ENCODE measurements around the gene NKAIN4.

NKAIN4 gene

GRCh38 chr20:63274381-63275228, 20.3 kb upstream of the NKAIN4 start:
- DNase-seq (ENCODE audit: low read depth, low spot score), result no peak

GRCh38 chr20:63273635-63274380, 19.5 kb upstream of the NKAIN4 start:
- no peak for DNase-seq (ENCODE audit: low read depth, low spot score)

GRCh38 chr20:63273059-63273579, 18.9 kb upstream of the NKAIN4 start:
- no peak for DNase-seq (ENCODE audit: low read depth, low spot score)

GRCh38 chr20:63272105-63273058, 18.1 kb upstream of the NKAIN4 start, which contains the start of gene ARFGAP1:
ARFGAP1 (plus strand) TSS chr20:63272813; CDS start chr20:63275581, 2,768 bp downstream.
- peak; percentile 50 for DNase-seq (ENCODE audit: low read depth, low spot score)

GRCh38 chr20:63270606-63271325, 16.5 kb upstream of the NKAIN4 start:
- no peak for DNase-seq (ENCODE audit: low read depth, low spot score)

DNA sequence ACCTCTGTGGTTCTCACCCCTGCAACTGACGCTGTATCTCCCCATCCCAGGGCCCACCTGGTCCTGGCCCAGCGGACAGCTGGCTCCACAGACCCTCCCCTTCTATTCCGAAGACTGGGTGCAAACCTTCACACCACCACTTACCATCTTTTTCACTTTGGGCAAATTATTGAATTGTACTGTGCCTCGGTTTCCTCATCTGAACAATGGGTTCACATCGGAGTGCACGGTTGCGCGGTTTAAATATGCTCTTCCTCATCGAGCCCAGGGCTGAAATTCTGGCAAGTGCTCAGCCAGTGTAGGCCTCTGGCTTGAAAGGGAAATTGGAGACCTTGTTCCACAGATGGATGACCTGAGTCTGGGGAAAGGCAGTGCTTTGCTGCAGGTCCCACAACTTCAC, 15.5 kb upstream of the NKAIN4 start:
- no peak for DNase-seq (ENCODE audit: low read depth, low spot score)

- DNase-seq (ENCODE audit: low read depth, low spot score), result no peak
Observed at GRCh38 chr20:63268671-63269439, 14.6 kb upstream of the NKAIN4 start.

DNA sequence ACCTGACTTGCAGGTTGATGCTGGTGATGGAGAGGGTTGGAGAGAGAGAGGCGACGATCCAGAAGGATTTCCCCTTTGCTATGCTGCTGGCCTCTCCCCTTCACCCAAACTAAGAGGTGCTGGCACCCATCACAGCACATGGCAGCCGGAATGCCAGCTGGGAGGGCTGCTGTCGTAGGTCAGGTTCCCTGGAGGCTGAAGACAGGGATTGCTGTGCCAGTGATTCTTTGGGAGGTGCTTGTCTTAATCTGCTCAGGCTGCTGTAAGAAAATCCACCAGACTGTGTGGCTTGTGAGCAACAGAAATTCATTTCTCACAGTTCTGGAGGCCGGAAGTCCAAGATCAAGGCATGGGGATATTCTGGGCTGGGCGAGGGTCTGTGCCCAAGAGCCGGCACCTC, 14.0 kb upstream of the NKAIN4 start:
- DNase-seq (ENCODE audit: low read depth, low spot score), result no peak

DNA sequence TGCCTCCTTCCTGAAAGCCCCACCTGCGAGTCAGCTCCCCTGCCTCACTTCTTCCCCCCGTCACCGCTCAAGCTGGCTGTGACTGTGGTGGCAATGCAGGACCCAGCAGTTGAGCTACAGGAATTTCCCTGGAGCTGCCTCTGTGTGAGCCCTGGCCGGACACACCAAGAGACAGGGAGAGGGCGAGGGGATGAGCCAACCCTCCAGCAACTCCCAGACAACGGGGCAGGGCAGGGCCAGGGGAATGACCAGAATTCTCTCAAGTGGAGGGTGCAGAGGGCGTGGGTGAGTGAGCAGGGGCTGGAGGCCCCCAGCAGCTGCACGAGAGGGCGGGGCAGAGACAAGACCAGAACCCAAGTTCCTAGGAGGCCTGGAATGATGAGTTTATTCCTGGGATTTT, 13.4 kb upstream of the NKAIN4 start:
- no peak for DNase-seq (ENCODE audit: low read depth, low spot score)

GRCh38 chr20:63265891-63266515, 11.7 kb upstream of the NKAIN4 start:
- DNase-seq (ENCODE audit: low read depth, low spot score), result no peak

GRCh38 chr20:63264519-63264918, 10.3 kb upstream of the NKAIN4 start:
- no peak for DNase-seq (ENCODE audit: low read depth, low spot score)

- DNase-seq (ENCODE audit: low read depth, low spot score), result no peak
Observed at GRCh38 chr20:63264000-63264399, 9.7 kb upstream of the NKAIN4 start.

GRCh38 chr20:63262836-63263235, 8.6 kb upstream of the NKAIN4 start:
- no peak for DNase-seq (ENCODE audit: low read depth, low spot score)

DNA sequence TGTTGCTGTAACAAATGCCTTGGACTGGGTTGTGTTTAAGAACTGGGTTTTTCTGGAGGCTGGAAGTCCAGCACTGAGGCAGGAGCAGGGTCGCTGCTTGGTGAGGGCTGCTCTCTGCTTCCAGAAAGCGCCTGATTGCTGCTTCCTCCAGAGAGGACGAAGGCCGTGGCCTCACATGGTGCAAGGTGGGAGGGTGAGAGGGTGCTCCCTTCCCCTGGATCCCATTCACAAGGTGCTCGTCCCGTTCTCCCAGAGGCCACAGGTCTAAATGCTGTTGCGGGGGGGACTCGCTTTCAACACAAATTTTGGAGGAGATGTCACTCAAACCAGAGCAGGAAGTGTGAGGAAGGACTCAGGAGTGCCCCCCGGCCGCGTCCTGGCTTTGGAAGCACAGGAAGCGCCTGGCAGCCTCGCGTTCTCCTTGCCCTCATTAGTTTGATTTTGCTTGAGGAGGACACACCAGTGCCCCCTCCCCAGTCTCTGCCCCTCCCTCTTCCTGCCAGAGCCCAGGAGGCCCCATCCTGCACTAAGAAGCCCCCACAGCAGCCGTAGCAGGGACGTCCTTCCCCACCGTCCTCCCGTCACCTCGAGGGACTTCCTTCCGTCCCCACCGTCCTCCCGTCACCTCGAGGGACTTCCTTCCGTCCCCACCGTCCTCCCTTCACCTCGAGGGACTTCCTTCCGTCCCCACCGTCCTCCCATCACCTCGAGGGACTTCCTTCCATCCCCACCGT, 7.7 kb upstream of the NKAIN4 start:
- DNase-seq (ENCODE audit: low read depth, low spot score), result no peak

- no peak for DNase-seq (ENCODE audit: low read depth, low spot score)
Observed at GRCh38 chr20:63261060-63261794, 7.0 kb upstream of the NKAIN4 start.

DNA sequence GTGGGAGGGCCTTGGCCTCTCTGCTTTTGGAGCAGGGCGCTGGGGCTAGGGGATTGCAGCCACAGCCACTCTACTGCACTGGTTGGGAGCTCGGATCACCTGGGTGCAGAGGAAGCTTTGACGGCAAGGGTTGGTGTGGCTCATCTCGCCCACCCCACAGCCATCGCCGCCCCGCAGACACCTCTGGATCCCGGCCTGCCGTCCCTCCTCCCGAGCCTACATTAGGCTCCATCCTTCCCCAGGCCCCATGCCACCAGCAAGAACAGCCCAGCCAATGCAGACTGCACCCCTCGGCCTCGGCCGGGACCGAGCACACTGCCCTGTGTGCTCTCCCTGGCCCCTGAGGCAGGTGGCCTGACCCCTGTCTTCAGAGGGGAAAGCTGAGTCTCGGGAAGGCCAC, 6.3 kb upstream of the NKAIN4 start:
- no peak for DNase-seq (ENCODE audit: low read depth, low spot score)

DNA sequence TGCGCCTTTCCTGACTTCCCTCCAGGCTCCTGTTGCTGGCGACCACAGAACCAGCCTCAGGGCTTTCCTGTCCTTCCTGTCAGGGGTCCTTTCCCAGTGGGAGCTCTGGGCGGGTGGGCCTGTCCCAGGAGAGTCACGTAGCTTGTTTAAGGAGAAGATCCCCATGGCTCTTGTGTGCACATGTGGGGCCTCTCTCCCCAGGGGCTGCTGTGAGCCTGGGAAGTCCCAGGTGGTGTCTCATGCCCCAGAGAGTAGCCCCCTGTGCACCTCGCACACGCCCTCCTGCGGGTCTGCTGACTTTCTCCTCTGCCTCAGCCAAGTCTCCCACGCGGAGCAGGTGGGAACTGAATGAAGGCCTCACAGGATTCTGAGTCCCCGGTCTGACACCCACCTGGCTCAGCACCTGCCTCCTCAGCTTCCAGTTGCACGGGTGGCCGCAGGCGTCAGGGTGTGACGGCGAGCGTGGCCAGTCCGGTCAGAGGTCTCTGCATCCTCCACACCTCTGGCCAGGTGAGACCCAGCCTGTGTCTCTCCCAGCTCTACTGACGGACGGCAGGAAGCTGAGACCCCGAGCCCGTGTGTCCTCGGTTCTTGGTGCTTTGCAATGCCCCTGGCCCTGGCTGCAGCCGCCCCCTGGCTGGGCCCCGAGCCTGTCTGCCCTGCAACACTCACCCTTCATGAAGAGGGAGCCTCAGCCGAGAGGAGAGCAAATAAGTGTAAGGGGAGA, 5.6 kb upstream of the NKAIN4 start:
- no peak for DNase-seq (ENCODE audit: low read depth, low spot score)

GRCh38 chr20:63258781-63259180, 4.5 kb upstream of the NKAIN4 start:
- DNase-seq (ENCODE audit: low read depth, low spot score), result no peak
